ENCODE results near the gene PSMB8. TPM values are rescaled to one million over a fixed set of nuclear protein-coding genes. Genes with fewer than 3 reads are reported as not detected.

Gene PSMB8
- total and polyA plus RNA-seq, 2 of the 8 experiments (the other 6 are each of a cell fraction or from before 2014, with no cell fraction given) = 18.4 to 43.0 TPM

- no peaks in the 10 kb centered on the region for H3K79me2 ChIP-seq (ENCODE audit: control insufficient read depth in 1 of 2, insufficient read depth in 2 of 2, low read length in 2 of 2)
- peaks cover 0 to 3% (median under 1%) of the 10 kb centered on the region in 4 experiments; a peak in 3 of 7 replicates for H3K4me1 ChIP-seq (replicated peaks in 1 of 4; ENCODE audit: control insufficient read depth in 3 of 4, insufficient read depth in 4 of 4, low read length in 3 of 4)
- no peak overlapping the region for H2BK120ac ChIP-seq (replicated peaks; ENCODE audit: low read depth, low read length)
- H4K20me1 ChIP-seq (replicated peaks in 1 of 2; ENCODE audit: control insufficient read depth in 1 of 2, insufficient read depth in 2 of 2, low read length in 2 of 2) = peaks cover 0 to 2% of the 10 kb centered on the region in 2 experiments
- peaks cover 5 to 20% (median 18%) of the 10 kb centered on the region in 4 experiments for H3K27me3 ChIP-seq (replicated peaks in 1 of 4; ENCODE audit: control insufficient read depth in 3 of 4, extremely low read depth in 1 of 4, insufficient read depth in 3 of 4, low read length in 3 of 4)
- H3K79me1 ChIP-seq (ENCODE audit: low read depth, low read length) = no peaks in the 10 kb centered on the region
- no peak overlapping the region for H2BK12ac ChIP-seq (ENCODE audit: low read depth, low read length)
- H4K8ac ChIP-seq (ENCODE audit: extremely low read depth, insufficient read depth, low read length) = no peak overlapping the region
- CTCF ChIA-PET (ENCODE audit: partially characterized antibody) = interaction anchor here (0.9 to 3.3 kb wide), 4 partner anchors 10 to 104 kb away, joined by 4 to 26 read pairs (median 8); partner anchors contain the start of genes HLA-DMA and TAP2
- no peaks in the 10 kb centered on the region for H3K9me3 ChIP-seq (ENCODE audit: insufficient read depth in 2 of 2, low read depth in 1 of 2, low read length in 1 of 2)
- H3K23me2 ChIP-seq (ENCODE audit: low read depth, low read length) = peaks cover 15% of the 10 kb centered on the region
- 86% methylated on average over 6 of the region's 6 CpGs; no CpG with 5 or more reads in 1 of the 2 experiments for WGBS, 2 experiments (ENCODE audit: extremely low coverage in 1 of 2, insufficient coverage in 1 of 2, insufficient read length in 1 of 2, insufficient replicate concordance in 2 of 2, low coverage in 1 of 2, low lambda C conversion rate in 2 of 2, missing lambda C conversion rate in 1 of 2)
- DNase-seq (ENCODE audit: low read depth in 1 of 2, low spot score in 2 of 2) (no peak), FAIRE-seq (no peak)
- no peak overlapping the region for H3K23ac ChIP-seq (ENCODE audit: insufficient read length)
- H4K91ac ChIP-seq (replicated peaks; ENCODE audit: insufficient read length, low read length) = no peak overlapping the region
- H2BK15ac ChIP-seq (ENCODE audit: low read length) = no peak overlapping the region
- no peak overlapping the region for H2BK5ac ChIP-seq (ENCODE audit: low read depth, low read length)
- no peak overlapping the region for H3K27ac ChIP-seq (ENCODE audit: low read depth, low read length)
- H2AFZ ChIP-seq (ENCODE audit: low read length) = no peak overlapping the region
- H3K14ac ChIP-seq (ENCODE audit: insufficient read length) = no peak overlapping the region
- H3K4me2 ChIP-seq (ENCODE audit: insufficient read depth in 1 of 2, low read depth in 2 of 2, low read length in 2 of 2) = no peak overlapping the region
- no peak overlapping the region for H4K5ac ChIP-seq (ENCODE audit: insufficient read length, low read depth, low read length)
- H2BK20ac ChIP-seq (ENCODE audit: low read length) = no peak overlapping the region
- no peak overlapping the region for H2AK5ac ChIP-seq (ENCODE audit: low read depth, low read length)
- no peak overlapping the region for H3K56ac ChIP-seq (replicated peaks; ENCODE audit: insufficient read length, low read depth, low read length)
- H3K4ac ChIP-seq (replicated peaks; ENCODE audit: insufficient read length, low read depth, low read length) = no peak overlapping the region
- no peak overlapping the region for H3K18ac ChIP-seq (ENCODE audit: extremely low read depth, low read length)
- H3K4me3 ChIP-seq (ENCODE audit: extremely low read depth in 1 of 4, insufficient read depth in 2 of 4, low read depth in 3 of 4, low read length in 4 of 4) = no peak overlapping the region
- POLR2A ChIA-PET (ENCODE audit: partially characterized antibody) = interaction anchor here (1.4 to 1.7 kb wide), 5 partner anchors 11 to 137 kb away, joined by 3 to 5 read pairs (median 3); no protein-coding TSS in a partner anchor
- peaks cover 0 to 9% (median 0%) of the 10 kb centered on the region in 4 experiments; a peak in 5 of 8 replicates for H3K36me3 ChIP-seq (ENCODE audit: control insufficient read depth in 2 of 4, insufficient read depth in 4 of 4, low read length in 3 of 4)
- H3K9ac ChIP-seq (replicated peaks in 1 of 4; ENCODE audit: extremely low read depth in 1 of 4, low read depth in 3 of 4, low read length in 3 of 4) = no peak overlapping the region
- TF ChIP-seq CREB1 (IDR thresholded peaks at IDR 0.05) = no peak
- TF ChIP-seq RNF2 (IDR thresholded peaks at IDR 0.05; ENCODE audit: borderline replicate concordance, low read depth, low read length, missing control alignments, poor library complexity, severe bottlenecking) = no peak
- TF ChIP-seq, protein P1, sequence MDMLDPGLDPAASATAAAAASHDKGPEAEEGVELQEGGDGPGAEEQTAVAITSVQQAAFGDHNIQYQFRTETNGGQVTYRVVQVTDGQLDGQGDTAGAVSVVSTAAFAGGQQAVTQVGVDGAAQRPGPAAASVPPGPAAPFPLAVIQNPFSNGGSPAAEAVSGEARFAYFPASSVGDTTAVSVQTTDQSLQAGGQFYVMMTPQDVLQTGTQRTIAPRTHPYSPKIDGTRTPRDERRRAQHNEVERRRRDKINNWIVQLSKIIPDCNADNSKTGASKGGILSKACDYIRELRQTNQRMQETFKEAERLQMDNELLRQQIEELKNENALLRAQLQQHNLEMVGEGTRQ (IDR thresholded peaks at IDR 0.05; ENCODE audit: low read length) = no peak
Observed at GRCh38 chr6:32849126-32849525, 5.3 kb upstream of the PSMB8 start.
